Nephron progenitor cell (in vitro differentiated cells): ENCODE data around the gene INCENP.

ENCODE experiments used
- DNase-seq: peaks from one replicate; pipeline ENCODE4 v3.0.0; 2021
- H3K27ac Mint-ChIP-seq: 2 replicates; pipeline ENCODE4 v1.8.0; 2021; ENCODE audit warnings: mild to moderate bottlenecking, moderate library complexity, mixed read lengths
- H3K27me3 Mint-ChIP-seq: 2 replicates; pipeline ENCODE4 v1.8.0; 2021; ENCODE audit warnings: mild to moderate bottlenecking, low read depth, mixed read lengths; ENCODE audit not compliant: poor library complexity
- H3K36me3 Mint-ChIP-seq: 2 replicates; pipeline ENCODE4 v1.8.0; 2021; ENCODE audit warnings: low read depth, mixed read lengths
- H3K4me1 Mint-ChIP-seq: 2 replicates; pipeline ENCODE4 v1.8.0; 2021; ENCODE audit warnings: mixed read lengths
- H3K4me3 Mint-ChIP-seq: 2 replicates; pipeline ENCODE4 v1.8.0; 2021; ENCODE audit warnings: mild to moderate bottlenecking, moderate library complexity, mixed read lengths
- H3K9me3 Mint-ChIP-seq: 2 replicates; pipeline ENCODE4 v1.8.0; 2021; ENCODE audit warnings: mild to moderate bottlenecking, moderate library complexity, mixed read lengths
- CTCF ChIP-seq: fragments of 200-600 bp; sonication (generic); IDR thresholded peaks from 2 replicates; pipeline ENCODE4 v1.5.0; 2021; ENCODE audit warnings: antibody characterized with exemption

The INCENP gene

GRCh38 chr11:62150887-62151736 lies 27.3 kb downstream of the INCENP start:
- no peak overlapping the region for H3K4me3 Mint-ChIP-seq
- no peaks in the 10 kb centered on the region for H3K4me1 Mint-ChIP-seq
- H3K9me3 Mint-ChIP-seq, result no peaks in the 10 kb centered on the region
- TF ChIP-seq CTCF, result no peak
- no peak overlapping the region for H3K27ac Mint-ChIP-seq
- no peak for DNase-seq
- peaks cover 66% of the 10 kb centered on the region for H3K36me3 Mint-ChIP-seq
- no peaks in the 10 kb centered on the region for H3K27me3 Mint-ChIP-seq

- H3K36me3 Mint-ChIP-seq, result peaks cover 60% of the 10 kb centered on the region
- no peaks in the 10 kb centered on the region for H3K4me1 Mint-ChIP-seq
- no peak for TF ChIP-seq CTCF
Measured at GRCh38 chr11:62151737-62152102, 27.9 kb downstream of the INCENP start.

GRCh38 chr11:62152245-62153086 lies 28.7 kb downstream of the INCENP start:
- Mint-ChIP-seq H3K9me3 (no peaks in the 10 kb centered on the region), H3K4me1 (no peaks in the 10 kb centered on the region), H3K36me3 (peaks cover 55% of the 10 kb centered on the region), H3K27me3 (no peaks in the 10 kb centered on the region), H3K27ac (no peak overlapping the region), H3K4me3 (no peak overlapping the region)
- TF ChIP-seq CTCF, result no peak
- DNase-seq, result no peak

More at GRCh38 chr11:62151737-62152102, 27.9 kb downstream of the INCENP start:
- H3K27me3 Mint-ChIP-seq, result no peaks in the 10 kb centered on the region
- no peak for DNase-seq
- no peak overlapping the region for H3K4me3 Mint-ChIP-seq
- H3K27ac Mint-ChIP-seq, result no peak overlapping the region
- no peaks in the 10 kb centered on the region for H3K9me3 Mint-ChIP-seq

- peaks cover 49% of the 10 kb centered on the region for H3K36me3 Mint-ChIP-seq
- no peak overlapping the region for H3K27ac Mint-ChIP-seq
- DNase-seq, result no peak
- no peaks in the 10 kb centered on the region for H3K27me3 Mint-ChIP-seq
- no peak overlapping the region for H3K4me3 Mint-ChIP-seq
- no peaks in the 10 kb centered on the region for H3K4me1 Mint-ChIP-seq
- no peaks in the 10 kb centered on the region for H3K9me3 Mint-ChIP-seq
- no peak for TF ChIP-seq CTCF
Measured at GRCh38 chr11:62153087-62153395, 29.2 kb downstream of the INCENP start.

GRCh38 chr11:62153617-62154016 lies 29.8 kb downstream of the INCENP start:
- no peak for DNase-seq
- H3K4me3 Mint-ChIP-seq, result no peak overlapping the region
- H3K27ac Mint-ChIP-seq, result no peak overlapping the region
- no peaks in the 10 kb centered on the region for H3K27me3 Mint-ChIP-seq
- H3K4me1 Mint-ChIP-seq, result no peaks in the 10 kb centered on the region
- no peak for TF ChIP-seq CTCF
- no peaks in the 10 kb centered on the region for H3K9me3 Mint-ChIP-seq
- peaks cover 48% of the 10 kb centered on the region for H3K36me3 Mint-ChIP-seq
